LNCAP (cell line): ENCODE data around the gene HUWE1.

Experiments
- TF ChIP-seq, protein P1 (sequence below): fragments of 450-650 bp; IDR thresholded peaks from 2 replicates; pipeline ENCODE4 v1.5.1; 2017; ENCODE audit warnings: mild to moderate bottlenecking

HUWE1 gene

GRCh38 chrX:53716328-53717088 lies 30.0 kb upstream of the HUWE1 start:
- TF ChIP-seq, protein P1, sequence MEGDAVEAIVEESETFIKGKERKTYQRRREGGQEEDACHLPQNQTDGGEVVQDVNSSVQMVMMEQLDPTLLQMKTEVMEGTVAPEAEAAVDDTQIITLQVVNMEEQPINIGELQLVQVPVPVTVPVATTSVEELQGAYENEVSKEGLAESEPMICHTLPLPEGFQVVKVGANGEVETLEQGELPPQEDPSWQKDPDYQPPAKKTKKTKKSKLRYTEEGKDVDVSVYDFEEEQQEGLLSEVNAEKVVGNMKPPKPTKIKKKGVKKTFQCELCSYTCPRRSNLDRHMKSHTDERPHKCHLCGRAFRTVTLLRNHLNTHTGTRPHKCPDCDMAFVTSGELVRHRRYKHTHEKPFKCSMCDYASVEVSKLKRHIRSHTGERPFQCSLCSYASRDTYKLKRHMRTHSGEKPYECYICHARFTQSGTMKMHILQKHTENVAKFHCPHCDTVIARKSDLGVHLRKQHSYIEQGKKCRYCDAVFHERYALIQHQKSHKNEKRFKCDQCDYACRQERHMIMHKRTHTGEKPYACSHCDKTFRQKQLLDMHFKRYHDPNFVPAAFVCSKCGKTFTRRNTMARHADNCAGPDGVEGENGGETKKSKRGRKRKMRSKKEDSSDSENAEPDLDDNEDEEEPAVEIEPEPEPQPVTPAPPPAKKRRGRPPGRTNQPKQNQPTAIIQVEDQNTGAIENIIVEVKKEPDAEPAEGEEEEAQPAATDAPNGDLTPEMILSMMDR, result no peak

DNA sequence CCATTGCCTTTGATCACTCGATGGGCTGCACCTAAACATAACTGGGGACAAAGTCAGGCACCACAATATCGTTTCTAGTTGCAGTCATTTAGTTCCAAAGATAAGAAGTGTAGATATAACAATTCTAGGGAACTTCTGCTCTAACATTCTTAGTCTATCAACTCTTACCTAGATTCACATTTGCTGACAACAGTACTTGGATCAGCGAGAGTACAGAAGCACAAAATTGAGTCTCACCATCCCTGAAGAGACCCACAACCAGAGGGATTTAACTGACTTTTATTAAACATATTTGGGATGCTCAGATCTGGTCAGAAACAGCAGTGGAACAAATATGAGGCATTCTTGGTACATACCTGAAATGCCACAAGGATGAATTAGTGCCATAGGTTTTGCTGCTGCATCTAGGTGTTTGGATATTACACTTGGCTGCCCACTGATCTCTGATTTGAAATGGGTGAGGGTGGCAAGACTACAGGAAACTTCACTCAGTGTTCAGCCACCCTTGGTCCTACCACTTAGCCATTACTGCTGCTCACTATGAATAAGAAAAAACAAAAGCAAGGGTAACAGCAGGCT lies 28.9 kb upstream of the HUWE1 start:
- TF ChIP-seq, protein P1, result no peak

GRCh38 chrX:53714580-53715345 lies 28.2 kb upstream of the HUWE1 start:
- TF ChIP-seq, protein P1, result no peak

GRCh38 chrX:53713987-53714579 lies 27.6 kb upstream of the HUWE1 start:
- TF ChIP-seq, protein P1, result no peak

DNA sequence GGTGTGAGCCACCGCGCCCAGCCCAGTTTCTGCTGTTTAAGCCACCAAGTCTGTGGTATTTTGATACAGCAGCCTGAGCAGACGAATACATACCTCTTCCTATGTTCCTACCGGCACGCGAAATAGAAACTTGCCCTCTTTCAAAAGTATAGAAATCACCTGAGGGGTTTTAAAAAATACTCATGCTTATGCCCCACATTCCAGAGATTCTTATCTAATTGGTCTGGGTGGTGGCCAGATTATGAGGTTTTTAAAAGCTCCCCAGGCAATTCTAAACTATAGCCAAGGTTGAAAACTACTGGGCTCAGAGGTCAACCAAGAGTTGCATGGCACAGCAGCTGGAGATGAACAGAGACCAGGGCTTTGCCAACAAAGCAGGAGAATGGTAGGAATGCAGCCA lies 24.9 kb upstream of the HUWE1 start:
- TF ChIP-seq, protein P1, result no peak

GRCh38 chrX:53704854-53705253 lies 18.3 kb upstream of the HUWE1 start:
- TF ChIP-seq, protein P1, result no peak

GRCh38 chrX:53704294-53704693 lies 17.8 kb upstream of the HUWE1 start:
- TF ChIP-seq, protein P1, result no peak
